ENCODE measurements around the gene HYCC1.

HYCC1 gene

GRCh38 chr7:23022258-23022769, 8.4 kb upstream of the HYCC1 start:
- H3K4me3 ChIP-seq (ENCODE audit: low read depth, low read length) = no peak overlapping the region

GRCh38 chr7:23021596-23021995, 7.7 kb upstream of the HYCC1 start:
- no peak overlapping the region for H3K4me3 ChIP-seq (ENCODE audit: low read depth, low read length)
- no peak for TF ChIP-seq CTCF (IDR thresholded peaks at IDR 0.05; ENCODE audit: low read depth, low read length)

More at GRCh38 chr7:23022258-23022769, 8.4 kb upstream of the HYCC1 start:
- TF ChIP-seq CTCF (IDR thresholded peaks at IDR 0.05; ENCODE audit: low read depth, low read length) = no peak

GRCh38 chr7:23020742-23021401, 6.9 kb upstream of the HYCC1 start:
- no peak for TF ChIP-seq CTCF (IDR thresholded peaks at IDR 0.05; ENCODE audit: low read depth, low read length)
- no peak overlapping the region for H3K4me3 ChIP-seq (ENCODE audit: low read depth, low read length)

GRCh38 chr7:23018750-23019149, 4.8 kb upstream of the HYCC1 start:
- H3K4me3 ChIP-seq (ENCODE audit: low read depth, low read length) = no peak overlapping the region
- TF ChIP-seq CTCF (IDR thresholded peaks at IDR 0.05; ENCODE audit: low read depth, low read length) = no peak

- TF ChIP-seq CTCF (IDR thresholded peaks at IDR 0.05; ENCODE audit: low read depth, low read length) = no peak
- no peak overlapping the region for H3K4me3 ChIP-seq (ENCODE audit: low read depth, low read length)
Measured at GRCh38 chr7:23017309-23017708, 3.4 kb upstream of the HYCC1 start.

GRCh38 chr7:23016345-23017253, 2.7 kb upstream of the HYCC1 start:
- no peak for TF ChIP-seq CTCF (IDR thresholded peaks at IDR 0.05; ENCODE audit: low read depth, low read length)
- H3K4me3 ChIP-seq (ENCODE audit: low read depth, low read length) = no peak overlapping the region

GRCh38 chr7:23014681-23015080, 751 bp upstream of the HYCC1 start:
- H3K4me3 ChIP-seq (ENCODE audit: low read depth, low read length) = no peak overlapping the region
- TF ChIP-seq CTCF (IDR thresholded peaks at IDR 0.05; ENCODE audit: low read depth, low read length) = no peak

All from WI38 (cell line).